AML-193 (cell line): ENCODE data around the gene TPM2.

ENCODE experiments used
- DNase-seq, 2 experiments: peaks; one replicate each; lab custom pipeline; 2025; lab: John Stamatoyannopoulos, UW

Gene TPM2

DNA sequence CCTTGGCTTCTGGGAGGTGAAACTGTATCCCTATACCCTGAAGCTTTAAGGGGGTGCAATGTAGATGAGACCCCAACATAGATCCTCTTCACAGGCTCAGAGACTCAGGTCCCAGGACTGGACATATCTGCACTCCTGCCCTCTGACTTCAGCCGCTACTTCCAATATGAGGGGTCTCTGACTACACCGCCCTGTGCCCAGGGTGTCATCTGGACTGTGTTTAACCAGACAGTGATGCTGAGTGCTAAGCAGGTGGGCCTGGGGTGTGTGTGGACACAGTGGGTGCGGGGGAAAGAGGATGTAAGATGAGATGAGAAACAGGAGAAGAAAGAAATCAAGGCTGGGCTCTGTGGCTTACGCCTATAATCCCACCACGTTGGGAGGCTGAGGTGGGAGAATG, 10.6 kb downstream of the TPM2 start:
- no peak for DNase-seq

DNA sequence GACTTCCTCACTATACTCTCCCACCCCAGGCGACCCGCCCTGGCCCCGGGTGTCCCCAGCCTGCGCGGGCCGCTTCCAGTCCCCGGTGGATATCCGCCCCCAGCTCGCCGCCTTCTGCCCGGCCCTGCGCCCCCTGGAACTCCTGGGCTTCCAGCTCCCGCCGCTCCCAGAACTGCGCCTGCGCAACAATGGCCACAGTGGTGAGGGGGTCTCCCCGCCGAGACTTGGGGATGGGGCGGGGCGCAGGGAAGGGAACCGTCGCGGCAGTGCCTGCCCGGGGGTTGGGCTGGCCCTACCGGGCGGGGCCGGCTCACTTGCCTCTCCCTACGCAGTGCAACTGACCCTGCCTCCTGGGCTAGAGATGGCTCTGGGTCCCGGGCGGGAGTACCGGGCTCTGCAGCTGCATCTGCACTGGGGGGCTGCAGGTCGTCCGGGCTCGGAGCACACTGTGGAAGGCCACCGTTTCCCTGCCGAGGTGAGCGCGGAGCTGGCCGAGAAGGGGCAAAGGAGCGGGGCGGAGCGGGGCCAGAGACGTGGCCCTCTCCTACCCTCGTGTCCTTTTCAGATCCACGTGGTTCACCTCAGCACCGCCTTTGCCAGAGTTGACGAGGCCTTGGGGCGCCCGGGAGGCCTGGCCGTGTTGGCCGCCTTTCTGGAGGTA, 13.9 kb downstream of the TPM2 start:
- DNase-seq: no peak

DNA sequence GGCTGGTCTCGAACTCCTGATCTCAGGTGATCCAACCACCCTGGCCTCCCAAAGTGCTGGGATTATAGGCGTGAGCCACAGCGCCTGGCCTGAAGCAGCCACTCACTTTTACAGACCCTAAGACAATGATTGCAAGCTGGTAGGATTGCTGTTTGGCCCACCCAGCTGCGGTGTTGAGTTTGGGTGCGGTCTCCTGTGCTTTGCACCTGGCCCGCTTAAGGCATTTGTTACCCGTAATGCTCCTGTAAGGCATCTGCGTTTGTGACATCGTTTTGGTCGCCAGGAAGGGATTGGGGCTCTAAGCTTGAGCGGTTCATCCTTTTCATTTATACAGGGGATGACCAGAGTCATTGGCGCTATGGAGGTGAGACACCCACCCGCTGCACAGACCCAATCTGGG, 14.5 kb downstream of the TPM2 start:
- DNase-seq: no peak

DNA sequence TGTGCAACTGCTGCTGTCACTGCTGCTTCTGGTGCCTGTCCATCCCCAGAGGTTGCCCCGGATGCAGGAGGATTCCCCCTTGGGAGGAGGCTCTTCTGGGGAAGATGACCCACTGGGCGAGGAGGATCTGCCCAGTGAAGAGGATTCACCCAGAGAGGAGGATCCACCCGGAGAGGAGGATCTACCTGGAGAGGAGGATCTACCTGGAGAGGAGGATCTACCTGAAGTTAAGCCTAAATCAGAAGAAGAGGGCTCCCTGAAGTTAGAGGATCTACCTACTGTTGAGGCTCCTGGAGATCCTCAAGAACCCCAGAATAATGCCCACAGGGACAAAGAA, 15.7 kb downstream of the TPM2 start:
- DNase-seq: no peak

DNA sequence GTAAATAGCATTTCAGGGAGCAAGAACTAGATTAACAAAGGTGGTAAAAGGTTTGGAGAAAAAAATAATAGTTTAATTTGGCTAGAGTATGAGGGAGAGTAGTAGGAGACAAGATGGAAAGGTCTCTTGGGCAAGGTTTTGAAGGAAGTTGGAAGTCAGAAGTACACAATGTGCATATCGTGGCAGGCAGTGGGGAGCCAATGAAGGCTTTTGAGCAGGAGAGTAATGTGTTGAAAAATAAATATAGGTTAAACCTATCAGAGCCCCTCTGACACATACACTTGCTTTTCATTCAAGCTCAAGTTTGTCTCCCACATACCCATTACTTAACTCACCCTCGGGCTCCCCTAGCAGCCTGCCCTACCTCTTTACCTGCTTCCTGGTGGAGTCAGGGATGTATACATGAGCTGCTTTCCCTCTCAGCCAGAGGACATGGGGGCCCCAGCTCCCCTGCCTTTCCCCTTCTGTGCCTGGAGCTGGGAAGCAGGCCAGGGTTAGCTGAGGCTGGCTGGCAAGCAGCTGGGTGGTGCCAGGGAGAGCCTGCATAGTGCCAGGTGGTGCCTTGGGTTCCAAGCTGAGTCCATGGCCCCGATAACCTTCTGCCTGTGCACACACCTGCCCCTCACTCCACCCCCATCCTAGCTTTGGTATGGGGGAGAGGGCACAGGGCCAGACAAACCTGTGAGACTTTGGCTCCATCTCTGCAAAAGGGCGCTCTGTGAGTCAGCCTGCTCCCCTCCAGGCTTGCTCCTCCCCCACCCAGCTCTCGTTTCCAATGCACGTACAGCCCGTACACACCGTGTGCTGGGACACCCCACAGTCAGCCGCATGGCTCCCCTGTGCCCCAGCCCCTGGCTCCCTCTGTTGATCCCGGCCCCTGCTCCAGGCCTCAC, 16.3 kb downstream of the TPM2 start, which contains the start of gene CA9:
Gene CA9 (plus strand): TSS at position 797 of the 893 bp plus-strand sequence. CDS start 32 bp downstream, at position 829.
- DNase-seq: no peak

DNA sequence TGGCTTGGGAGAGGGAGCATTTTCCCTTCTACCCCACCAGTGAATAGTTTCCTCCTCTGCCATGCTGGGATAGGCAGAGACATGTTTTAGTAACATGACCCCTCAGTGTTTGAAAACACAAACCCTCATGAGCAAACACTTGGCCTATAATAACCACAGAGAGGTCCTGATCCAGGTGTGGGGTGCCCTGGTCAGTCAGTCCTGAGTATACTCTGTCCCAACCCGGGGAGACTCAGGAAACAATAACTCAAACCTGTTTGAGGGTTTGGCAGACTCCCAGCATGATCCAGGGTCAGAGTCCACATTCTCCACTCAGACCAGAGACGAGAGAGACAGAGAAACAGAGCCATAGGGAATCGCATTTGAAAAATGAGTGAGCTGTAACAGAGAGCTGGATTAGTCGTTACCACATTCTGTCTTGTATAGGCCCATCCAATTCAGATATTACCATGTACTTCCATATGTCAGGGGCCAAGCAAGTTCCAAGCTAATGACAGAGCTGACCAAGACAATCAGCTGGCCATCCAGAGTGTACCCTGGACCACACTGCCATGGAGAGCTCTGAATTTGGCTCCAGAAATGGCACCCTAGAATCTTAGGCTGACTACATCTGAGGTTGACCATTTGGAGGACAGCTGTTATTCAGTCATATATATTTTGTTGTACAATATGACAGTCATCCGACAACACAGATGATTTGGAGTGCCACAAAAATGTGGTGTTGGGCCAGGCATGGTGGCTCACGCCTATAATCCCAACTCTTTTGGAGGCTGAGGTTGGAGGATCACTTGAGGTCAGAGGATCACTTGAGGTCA, 20.2 kb downstream of the TPM2 start:
- no peak for DNase-seq

DNA sequence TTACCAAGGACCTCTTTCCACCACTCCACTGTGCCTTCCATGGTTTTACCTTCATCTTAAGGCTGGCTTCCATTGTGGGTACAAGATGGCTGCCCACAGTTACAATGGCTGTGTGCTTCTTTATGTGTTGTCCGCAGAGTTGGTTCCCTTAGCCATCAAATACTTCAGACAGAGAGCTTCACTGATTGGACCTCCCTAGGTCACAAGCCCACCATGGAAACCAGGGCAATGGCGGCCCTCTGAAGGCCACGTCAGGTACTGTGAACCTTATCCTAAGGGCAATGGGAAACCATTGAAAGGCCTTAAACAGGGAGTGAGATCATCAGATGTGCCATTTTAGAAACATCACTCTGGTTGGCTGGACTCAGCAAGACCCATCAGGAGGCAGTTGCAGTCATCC, 21.8 kb downstream of the TPM2 start:
- no peak for DNase-seq

DNA sequence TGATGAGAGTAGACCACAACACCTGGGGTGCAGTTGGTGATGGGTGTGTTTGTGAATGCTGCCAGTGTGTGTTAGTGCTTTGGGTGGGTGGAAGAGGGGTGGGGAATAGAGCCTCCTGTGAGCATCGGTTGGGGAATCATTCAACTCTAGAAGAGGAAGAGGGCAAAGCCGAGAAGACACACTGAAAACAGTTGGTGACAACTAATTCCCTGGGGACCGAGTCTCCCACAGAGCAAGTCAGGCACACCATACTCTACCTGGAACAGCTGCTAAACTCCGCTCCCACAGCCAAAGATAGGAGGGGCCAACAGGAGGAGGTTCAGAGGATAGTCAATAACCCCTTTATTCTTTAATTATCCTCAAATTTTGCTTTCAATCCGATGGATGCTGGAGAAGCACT, 23.2 kb downstream of the TPM2 start:
- DNase-seq: no peak

DNA sequence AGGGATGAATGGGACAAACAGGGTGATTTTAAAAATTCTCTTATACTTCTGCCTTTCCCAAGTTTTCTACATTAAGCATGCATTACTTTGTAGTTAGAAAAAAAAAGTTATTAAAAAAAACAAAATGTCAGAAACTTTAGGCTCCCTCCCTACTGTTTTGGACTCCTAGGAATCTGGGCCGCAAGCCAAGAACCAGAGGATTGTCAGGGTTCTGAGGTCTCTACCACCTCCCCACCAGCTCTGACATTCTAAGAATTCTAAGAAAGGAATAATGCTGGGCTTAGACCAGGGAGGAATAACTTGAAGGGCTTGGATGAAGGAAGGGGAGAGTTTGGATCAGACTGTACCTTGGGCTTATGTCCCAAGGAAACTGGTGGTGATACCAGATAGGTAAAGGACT, 23.7 kb downstream of the TPM2 start:
- DNase-seq: no peak

DNA sequence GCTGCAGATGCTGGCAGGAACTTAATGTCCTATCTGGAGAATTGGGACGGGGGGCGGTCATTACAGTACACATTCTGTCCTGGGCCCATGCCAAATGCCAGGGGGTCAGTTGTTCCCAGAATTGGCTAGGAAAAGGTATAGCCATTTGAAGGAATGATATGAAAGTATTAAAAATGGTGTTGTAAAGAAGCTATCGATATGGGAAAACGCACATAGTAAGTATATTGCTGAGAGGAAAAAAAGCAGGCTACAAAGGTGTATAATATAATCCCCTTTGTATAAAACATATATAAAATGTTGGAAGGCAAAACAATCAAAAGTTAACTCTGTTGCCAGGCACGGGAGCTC, 24.3 kb downstream of the TPM2 start:
- DNase-seq: no peak

DNA sequence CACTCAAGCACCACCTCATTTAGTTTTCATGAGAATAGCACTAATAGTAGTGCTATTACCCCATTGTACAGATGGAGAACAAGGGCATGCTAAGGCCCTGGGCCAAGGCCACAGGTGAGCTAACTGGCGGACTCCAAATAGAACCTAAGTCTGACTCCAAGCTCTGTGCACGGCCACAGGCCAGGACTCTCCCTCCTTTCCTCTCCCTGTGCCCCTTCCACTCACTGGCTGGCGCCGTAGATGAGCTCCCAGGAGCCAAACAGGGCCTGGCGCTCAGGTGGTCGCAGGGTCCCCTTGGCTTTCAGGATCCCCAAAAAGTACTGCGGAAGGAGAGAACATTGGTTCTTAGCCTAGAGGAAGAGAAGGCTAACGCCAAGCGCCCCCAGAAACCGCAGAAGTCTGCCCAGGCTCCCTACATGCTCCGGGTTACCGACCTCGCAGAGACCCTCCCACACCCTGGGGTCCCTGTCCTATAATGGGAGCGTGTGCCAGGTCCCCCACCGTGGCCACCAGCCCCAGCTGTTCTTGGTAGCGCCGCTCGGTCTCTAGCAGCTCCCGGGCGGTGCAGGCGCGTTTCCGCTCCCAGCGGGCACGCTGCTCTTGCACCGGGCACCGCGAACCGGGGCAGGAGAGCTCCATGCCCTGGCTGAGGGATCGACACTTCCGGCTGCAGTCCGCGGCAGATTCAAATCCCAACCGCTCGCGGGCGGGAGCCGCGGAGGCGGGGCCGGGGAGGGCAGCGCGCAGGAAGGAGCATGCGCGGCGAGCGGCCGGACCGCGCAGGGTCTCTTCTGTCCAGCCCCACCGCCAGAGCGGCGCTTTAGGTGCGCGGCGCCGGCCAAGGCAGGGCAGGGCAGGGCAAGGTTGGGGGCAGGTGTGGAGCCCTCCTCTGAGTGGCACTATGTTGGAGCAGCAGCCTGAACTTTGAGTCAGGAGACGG, 24.9 kb downstream of the TPM2 start, which contains the start of gene ARHGEF39:
Gene ARHGEF39 (minus strand): TSS at position 665 of the 940 bp plus-strand sequence. CDS start 26 bp downstream, at position 639.
- DNase-seq: peak; percentile 66 to 81

DNA sequence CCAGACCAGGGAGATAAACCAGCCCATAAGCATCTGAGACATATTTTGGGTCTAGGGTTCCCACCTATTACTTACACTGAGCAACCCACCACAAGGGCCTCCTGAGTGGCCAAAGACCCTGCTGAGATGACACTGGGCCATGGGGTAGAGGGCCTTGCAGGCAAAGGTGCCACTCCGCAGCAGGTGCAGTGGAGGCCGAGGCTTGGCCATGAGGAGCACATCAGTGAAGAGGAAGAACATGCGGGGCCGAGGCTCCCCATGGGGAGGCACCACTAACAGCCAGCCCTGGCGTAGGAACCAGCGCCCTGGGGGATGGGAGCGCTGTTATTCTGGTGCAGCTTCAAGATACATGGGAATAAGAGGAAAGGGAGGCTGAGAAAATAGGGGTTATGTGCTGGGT, 27.3 kb downstream of the TPM2 start:
- DNase-seq: no peak

DNA sequence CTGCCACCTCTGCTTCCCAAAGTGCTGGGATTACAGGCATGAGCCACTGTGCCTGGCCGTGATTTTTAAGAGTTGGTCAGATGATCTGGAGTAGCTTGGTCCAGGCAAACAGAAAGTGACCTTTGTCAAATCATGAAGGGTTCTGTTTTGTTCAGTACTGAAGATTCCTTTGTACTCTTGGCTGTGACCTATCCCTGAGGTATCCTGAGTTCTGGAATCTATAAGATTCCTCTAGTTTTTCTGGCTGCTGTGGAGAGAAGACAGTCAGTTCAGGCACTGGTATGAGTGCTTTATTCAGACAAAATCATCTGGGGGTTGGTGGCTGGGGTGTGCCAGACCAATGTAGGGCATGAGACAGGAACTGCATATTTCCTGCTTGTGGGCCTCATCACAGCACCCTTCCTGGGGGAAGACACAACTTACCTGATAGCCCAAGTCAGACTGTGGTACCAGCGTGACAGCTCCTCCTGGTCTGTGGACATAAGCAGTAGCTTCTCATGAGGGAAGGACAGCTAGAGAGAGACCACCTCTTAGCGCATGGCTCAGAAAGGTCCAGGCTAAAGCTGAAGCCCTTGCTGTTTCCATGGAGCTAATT, 27.9 kb downstream of the TPM2 start:
- no peak for DNase-seq

DNA sequence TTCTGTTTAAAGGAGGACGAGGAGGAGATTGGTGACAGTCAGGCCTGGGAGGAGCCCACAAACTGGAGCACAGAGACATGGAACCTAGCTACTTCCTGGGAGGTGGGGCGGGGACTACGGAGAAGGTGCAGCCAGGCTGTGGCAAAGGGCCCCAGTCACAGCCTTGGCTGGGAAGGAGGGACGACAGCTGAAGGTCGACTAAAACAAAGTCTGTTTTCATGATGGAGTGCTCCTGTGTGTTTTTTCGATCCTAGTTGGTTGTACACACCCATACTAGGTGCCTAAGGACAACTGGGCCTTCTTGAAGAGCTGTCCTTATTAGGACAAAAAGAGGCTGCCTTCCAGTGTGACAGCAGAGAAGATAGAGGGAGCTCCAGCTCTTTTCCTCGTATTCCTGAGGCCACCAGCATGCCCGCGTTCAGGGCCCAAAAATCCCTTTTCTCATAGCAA, 28.7 kb downstream of the TPM2 start:
- no peak for DNase-seq

DNA sequence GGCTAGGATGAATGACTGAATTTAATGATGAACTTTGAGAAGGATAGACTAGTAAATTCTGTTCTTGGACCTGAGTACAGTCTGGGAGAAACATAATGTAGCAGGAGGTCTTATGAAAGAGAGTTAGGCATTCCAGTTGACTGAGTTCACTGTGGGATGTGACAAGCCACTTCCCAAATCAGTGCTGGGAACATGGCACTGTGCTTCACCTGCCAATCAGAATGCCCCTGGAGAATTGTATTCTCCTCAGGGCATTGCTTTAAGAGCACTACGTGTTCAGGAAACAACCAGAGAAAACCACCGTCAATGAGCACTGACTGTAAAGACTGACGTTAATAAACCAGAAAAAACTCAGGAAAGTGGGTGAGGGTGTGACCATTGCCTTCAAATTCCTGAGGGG, 30.4 kb downstream of the TPM2 start:
- DNase-seq: no peak

DNA sequence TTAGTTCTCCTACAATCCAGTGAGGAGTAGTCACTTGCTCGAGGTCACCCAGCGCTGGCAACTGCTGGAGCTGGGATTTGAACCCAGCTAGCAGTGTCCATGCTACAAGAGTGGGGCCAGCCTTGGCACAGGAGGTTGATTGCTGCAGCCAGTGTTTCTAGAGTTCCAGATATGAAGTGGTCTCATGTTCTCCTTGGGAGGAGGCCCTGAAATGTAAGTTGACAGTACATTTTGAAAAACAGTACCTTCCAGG, 30.8 kb downstream of the TPM2 start:
- DNase-seq: peak in 1 of 2 experiments; percentile 51

DNA sequence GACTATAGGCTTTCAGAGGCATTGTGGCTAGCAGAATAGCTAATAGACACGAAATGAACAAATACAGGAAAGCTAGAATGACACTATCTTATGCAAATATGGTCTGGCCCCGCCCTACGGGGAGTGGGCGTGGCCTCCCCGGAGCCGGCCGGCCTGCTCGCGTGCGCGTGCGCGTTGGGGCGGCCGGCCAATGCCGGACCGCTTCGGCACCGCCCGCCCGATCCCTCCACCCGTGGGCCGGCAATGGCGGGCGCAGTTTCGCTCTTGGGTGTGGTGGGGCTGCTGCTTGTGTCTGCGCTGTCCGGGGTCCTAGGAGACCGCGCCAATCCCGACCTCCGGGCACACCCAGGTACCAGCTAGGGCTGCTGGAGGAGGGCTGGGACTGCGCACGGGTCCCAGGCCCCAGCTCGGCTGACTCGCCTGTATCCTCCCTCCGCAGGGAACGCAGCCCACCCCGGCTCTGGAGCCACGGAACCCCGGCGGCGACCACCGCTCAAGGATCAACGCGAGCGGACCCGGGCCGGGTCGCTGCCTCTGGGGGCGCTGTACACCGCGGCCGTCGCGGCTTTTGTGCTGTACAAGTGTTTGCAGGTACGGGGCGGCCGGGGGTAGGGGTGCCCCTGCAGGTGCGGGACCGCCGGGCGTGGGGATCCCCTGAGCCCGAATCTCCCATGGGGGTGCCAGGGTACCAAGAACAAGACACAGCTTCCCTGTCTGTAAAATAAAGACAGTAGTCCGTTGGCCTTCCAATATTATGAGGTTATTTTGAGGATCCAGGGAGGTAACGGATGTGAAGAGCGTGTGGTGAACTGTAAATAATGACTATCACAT, 31.4 kb downstream of the TPM2 start, which contains the start of gene CCDC107:
Gene CCDC107 (plus strand): TSS at position 156 of the 831 bp plus-strand sequence. CDS start 88 bp downstream, at position 244.
- peak; percentile 59 to 83 for DNase-seq

DNA sequence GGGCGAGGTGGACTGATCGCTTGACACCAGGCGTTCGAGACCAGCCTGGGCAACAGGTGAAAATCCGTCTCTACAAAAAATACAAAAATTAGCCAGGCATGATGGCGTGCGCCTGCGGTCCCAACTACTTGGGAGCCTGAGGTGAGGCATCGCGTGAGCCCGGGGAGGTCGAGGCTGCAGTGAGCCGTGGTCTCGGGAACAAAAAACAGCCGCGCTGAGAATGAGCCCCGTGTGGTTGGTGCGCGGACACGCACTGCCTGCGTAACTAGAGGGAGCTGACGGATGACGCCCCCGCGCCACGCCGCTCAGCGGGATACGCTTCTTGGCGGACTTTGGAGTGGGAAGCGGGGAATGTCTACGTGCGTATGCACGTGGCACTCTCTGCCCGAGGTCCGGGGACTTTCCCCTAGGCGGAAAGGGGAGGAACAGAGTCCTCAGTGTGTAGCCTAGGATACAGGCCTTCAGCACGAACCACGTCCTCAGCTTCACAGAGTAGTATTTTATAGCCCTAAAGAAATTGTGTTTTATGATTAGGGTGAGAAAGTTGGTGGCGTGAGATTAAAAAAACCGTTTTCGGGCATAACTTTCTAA, 32.1 kb downstream of the TPM2 start, which contains the start of gene RMRP:
Gene RMRP (minus strand): TSS at position 474 of the 591 bp plus-strand sequence.
- DNase-seq: peak; percentile 94 to 96

DNA sequence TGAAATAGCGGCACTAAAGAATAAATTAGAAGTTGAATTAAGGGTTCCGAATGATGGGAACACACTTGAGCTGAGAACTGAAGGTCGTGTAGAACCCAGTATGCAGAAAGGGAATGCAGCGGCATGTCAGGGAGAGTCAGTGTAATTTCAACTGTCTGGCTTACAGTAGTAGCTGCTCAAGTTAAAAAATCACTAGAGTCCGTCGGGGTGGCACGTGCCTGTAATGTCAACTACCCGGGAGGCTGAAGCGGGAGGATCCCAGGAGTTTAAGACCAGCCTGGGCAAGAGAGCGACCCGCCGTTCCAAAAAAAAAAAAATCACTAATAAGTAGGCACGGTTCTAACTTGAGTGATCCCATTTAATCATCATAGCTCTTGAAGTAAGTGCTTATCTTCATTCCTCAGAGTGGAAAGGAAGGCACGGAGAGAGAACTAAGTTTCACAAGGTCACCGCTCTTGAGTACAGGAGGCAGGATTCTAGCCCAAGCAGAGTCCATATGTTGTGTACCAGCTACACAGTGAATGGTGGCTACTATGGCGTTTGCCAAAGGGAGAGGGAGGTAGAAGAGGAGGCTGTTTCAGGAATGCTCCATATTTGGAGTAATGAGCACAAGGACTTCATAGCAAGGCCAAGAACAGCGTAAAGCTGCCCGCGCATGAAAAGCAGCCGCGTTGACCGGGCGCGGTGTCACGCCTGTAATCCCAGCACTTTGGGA, 32.7 kb downstream of the TPM2 start:
- no peak for DNase-seq
